Mesothelial cell of epicardium (in vitro differentiated cells): ENCODE results near the gene TSC22D1. TPM values are rescaled to one million over a fixed set of nuclear protein-coding genes. Genes with fewer than 3 reads are reported as not detected.

Source experiments
- DNase-seq, 2 experiments: peaks; one replicate each; pipeline ENCODE4 v3.0.0; 2021; ENCODE audit warnings: low spot score in 2 of 2; ENCODE audit not compliant: unreplicated experiment in 2 of 2
- H3K27ac Mint-ChIP-seq: 2 replicates; pipeline ENCODE4 v1.8.0; 2021; ENCODE audit warnings: mixed read lengths
- H3K27me3 Mint-ChIP-seq: 2 replicates; pipeline ENCODE4 v1.8.0; 2021; ENCODE audit warnings: low read depth, mixed read lengths
- H3K36me3 Mint-ChIP-seq: 2 replicates; pipeline ENCODE4 v1.8.0; 2021; ENCODE audit warnings: mixed read lengths
- H3K4me1 Mint-ChIP-seq: 2 replicates; pipeline ENCODE4 v1.8.0; 2021; ENCODE audit warnings: mixed read lengths
- H3K4me3 Mint-ChIP-seq: 2 replicates; pipeline ENCODE4 v1.8.0; 2021; ENCODE audit warnings: mild to moderate bottlenecking, moderate library complexity, mixed read lengths
- H3K9me3 Mint-ChIP-seq: 2 replicates; pipeline ENCODE4 v1.8.0; 2021; ENCODE audit warnings: mixed read lengths
- total RNA-seq: library from RNA; stranded (reverse); gene quantifications from 3 replicates; pipeline ENCODE4 v1.2.1, GENCODE V29; 2021
- TF ChIP-seq, protein P1 (sequence below): fragments of 200-600 bp; sonication (generic); IDR thresholded peaks from one replicate; pipeline ENCODE4 v1.5.0; 2021; ENCODE audit warnings: antibody characterized with exemption; ENCODE audit not compliant: unreplicated experiment

The TSC22D1 gene
- total RNA-seq, 1 donor from 2014 or later, result 99.5 TPM

- peaks cover 63% of the 10 kb centered on the region for H3K4me1 Mint-ChIP-seq
- DNase-seq, result no peak
- no peaks in the 10 kb centered on the region for H3K9me3 Mint-ChIP-seq
- H3K27me3 Mint-ChIP-seq, result peaks cover 43% of the 10 kb centered on the region
- no peak overlapping the region for H3K4me3 Mint-ChIP-seq
- TF ChIP-seq, protein P1, sequence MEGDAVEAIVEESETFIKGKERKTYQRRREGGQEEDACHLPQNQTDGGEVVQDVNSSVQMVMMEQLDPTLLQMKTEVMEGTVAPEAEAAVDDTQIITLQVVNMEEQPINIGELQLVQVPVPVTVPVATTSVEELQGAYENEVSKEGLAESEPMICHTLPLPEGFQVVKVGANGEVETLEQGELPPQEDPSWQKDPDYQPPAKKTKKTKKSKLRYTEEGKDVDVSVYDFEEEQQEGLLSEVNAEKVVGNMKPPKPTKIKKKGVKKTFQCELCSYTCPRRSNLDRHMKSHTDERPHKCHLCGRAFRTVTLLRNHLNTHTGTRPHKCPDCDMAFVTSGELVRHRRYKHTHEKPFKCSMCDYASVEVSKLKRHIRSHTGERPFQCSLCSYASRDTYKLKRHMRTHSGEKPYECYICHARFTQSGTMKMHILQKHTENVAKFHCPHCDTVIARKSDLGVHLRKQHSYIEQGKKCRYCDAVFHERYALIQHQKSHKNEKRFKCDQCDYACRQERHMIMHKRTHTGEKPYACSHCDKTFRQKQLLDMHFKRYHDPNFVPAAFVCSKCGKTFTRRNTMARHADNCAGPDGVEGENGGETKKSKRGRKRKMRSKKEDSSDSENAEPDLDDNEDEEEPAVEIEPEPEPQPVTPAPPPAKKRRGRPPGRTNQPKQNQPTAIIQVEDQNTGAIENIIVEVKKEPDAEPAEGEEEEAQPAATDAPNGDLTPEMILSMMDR, result no peak
- no peaks in the 10 kb centered on the region for H3K36me3 Mint-ChIP-seq
- no peak overlapping the region for H3K27ac Mint-ChIP-seq
Observed at GRCh38 chr13:44394658-44395057, 181.5 kb downstream of the TSC22D1 start.

DNA sequence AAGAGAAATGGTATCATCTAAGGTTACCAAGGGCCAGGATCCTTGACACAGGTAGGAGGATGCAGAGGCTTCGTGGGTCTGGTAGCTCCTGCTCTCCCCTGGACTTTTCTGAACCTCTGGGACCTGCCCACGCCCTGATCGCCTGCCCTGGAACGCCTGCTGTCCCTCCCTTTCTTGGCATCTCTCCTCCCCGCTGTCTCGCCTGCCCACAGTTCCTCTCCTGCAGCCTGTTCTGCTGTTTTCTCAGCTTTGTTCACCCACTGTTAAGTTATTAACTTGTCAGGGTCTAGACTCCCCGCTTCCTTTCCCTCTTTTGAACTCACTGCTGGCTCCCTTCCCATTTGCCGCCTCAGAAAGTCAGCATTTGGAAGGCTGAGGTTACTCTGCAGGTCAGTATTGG, 182.7 kb downstream of the TSC22D1 start:
- H3K27me3 Mint-ChIP-seq, result peaks cover 32% of the 10 kb centered on the region
- TF ChIP-seq, protein P1, result no peak
- H3K4me1 Mint-ChIP-seq, result peaks cover 66% of the 10 kb centered on the region
- H3K36me3 Mint-ChIP-seq, result no peaks in the 10 kb centered on the region
- DNase-seq, result no peak
- H3K4me3 Mint-ChIP-seq, result no peak overlapping the region
- no peaks in the 10 kb centered on the region for H3K9me3 Mint-ChIP-seq
- H3K27ac Mint-ChIP-seq, result peak overlapping the region; percentile 37

- DNase-seq, result no peak
- peaks cover 16% of the 10 kb centered on the region for H3K27me3 Mint-ChIP-seq
- no peaks in the 10 kb centered on the region for H3K9me3 Mint-ChIP-seq
- peaks cover 59% of the 10 kb centered on the region for H3K4me1 Mint-ChIP-seq
- TF ChIP-seq, protein P1, result no peak
- no peak overlapping the region for H3K27ac Mint-ChIP-seq
- H3K4me3 Mint-ChIP-seq, result no peak overlapping the region
- no peaks in the 10 kb centered on the region for H3K36me3 Mint-ChIP-seq
Observed at GRCh38 chr13:44389876-44390275, 186.3 kb downstream of the TSC22D1 start.

DNA sequence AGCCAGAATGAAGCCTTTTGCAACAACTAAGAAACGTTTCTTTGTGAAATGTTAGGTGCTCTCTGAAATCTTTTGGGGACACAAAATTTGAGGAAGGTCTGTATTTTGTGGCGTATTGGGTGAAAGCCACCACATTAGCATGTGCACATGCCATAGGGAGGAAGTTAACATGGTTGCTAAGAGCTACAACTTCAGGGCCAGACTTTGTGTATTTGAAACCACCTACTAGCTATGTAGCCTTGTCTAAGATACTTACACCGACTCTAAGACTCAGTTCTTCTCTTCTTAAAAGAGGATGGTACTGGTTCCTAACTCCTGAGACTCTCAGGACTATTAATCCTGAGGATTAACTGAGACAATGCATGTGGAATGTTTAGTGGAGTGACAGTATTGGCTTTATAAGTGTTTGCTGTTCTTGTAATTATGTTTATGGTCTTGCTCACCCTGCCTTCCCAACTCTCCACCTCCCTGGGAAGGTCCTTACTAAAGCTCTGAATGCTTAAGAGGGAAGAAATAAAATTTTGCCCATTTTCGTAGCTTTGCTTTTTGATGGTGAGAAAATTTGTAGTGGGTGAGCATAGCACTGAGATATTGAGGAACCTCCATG, 187.0 kb downstream of the TSC22D1 start:
- TF ChIP-seq, protein P1, result no peak
- Mint-ChIP-seq H3K4me3 (no peak overlapping the region), H3K27me3 (peaks cover 19% of the 10 kb centered on the region), H3K9me3 (no peaks in the 10 kb centered on the region), H3K4me1 (peaks cover 53% of the 10 kb centered on the region), H3K27ac (no peak overlapping the region), H3K36me3 (no peaks in the 10 kb centered on the region)
- no peak for DNase-seq

GRCh38 chr13:44388427-44389059, 187.6 kb downstream of the TSC22D1 start:
- Mint-ChIP-seq H3K4me3 (no peak overlapping the region), H3K4me1 (peaks cover 50% of the 10 kb centered on the region), H3K36me3 (no peaks in the 10 kb centered on the region), H3K27ac (no peak overlapping the region), H3K9me3 (no peaks in the 10 kb centered on the region), H3K27me3 (peaks cover 23% of the 10 kb centered on the region)
- TF ChIP-seq, protein P1, result no peak
- no peak for DNase-seq
